ENCODE measurements around the gene TIMM22. TPM values are rescaled to one million over a fixed set of nuclear protein-coding genes. Genes with fewer than 3 reads are reported as not detected.

The TIMM22 gene
- polyA plus RNA-seq, 2 of the 4 experiments (the other 2 are of a cell fraction), result 15.8 to 21.3 TPM

- no peak for DNase-seq (ENCODE audit: low read depth in 1 of 2, low spot score in 1 of 2)
- ChIA-PET CTCF (interaction anchor here (0.6 to 2.4 kb wide), 3 partner anchors 11 to 119 kb away, joined by 3 to 9 read pairs (median 3); no protein-coding TSS in a partner anchor), POLR2A (no interaction called here)
- Histone ChIP-seq H3K27ac (no peak overlapping the region), H3K4me3 (no peak overlapping the region), H3K4me2 (no peak overlapping the region), H3K9me3 (no peaks in the 10 kb centered on the region), H3K4me1 (no peaks in the 10 kb centered on the region)
- 93% methylated on average over 11 of the region's 11 CpGs for WGBS (ENCODE audit: missing lambda C conversion rate)
- no peak for TF ChIP-seq CBX2 (IDR thresholded peaks at IDR 0.05; ENCODE audit: borderline replicate concordance, low read depth)
- no peak for TF ChIP-seq ZNF302 (CRISPR knock-in tag; IDR thresholded peaks at IDR 0.05)
- no peak for TF ChIP-seq HOXB13 (CRISPR knock-in tag; IDR thresholded peaks at IDR 0.05; ENCODE audit: low read depth)
- TF ChIP-seq BHLHE40 (IDR thresholded peaks at IDR 0.05; ENCODE audit: low read depth, low read length), result no peak
- TF ChIP-seq FOSL2 (IDR thresholded peaks at IDR 0.05), result no peak
- TF ChIP-seq FOSL2 (CRISPR knock-in tag; IDR thresholded peaks at IDR 0.05), result no peak
- TF ChIP-seq JUN (IDR thresholded peaks at IDR 0.05), result no peak
- no peak for TF ChIP-seq POLR2A (IDR thresholded peaks at IDR 0.05; ENCODE audit: low read length)
- TF ChIP-seq USF2 (IDR thresholded peaks at IDR 0.05), result no peak
- no peak for ATAC-seq
- FAIRE-seq, result no peak
These were observed 36.6 kb downstream of the TIMM22 start for GRCh38 chr17:1033503-1033902.

- 91% methylated on average over 20 of the region's 20 CpGs for WGBS (ENCODE audit: missing lambda C conversion rate)
- CTCF ChIA-PET, result interaction anchor here (2.4 kb wide), 1 partner anchor 24 kb away, joined by 9 read pairs; no protein-coding TSS in a partner anchor
These were observed 37.8 kb downstream of the TIMM22 start for GRCh38 chr17:1034652-1035210.

More at GRCh38 chr17:1034652-1035210, 37.8 kb downstream of the TIMM22 start:
- TF ChIP-seq ZFP36 (IDR thresholded peaks at IDR 0.05; ENCODE audit: borderline replicate concordance, partially characterized antibody) (no peak), CTCF (IDR thresholded peaks at IDR 0.05) (no peak), EHMT2 (IDR thresholded peaks at IDR 0.05; ENCODE audit: low read depth) (no peak), ELK1 (IDR thresholded peaks at IDR 0.05; ENCODE audit: low read depth, low read length) (no peak), CBX8 (IDR thresholded peaks at IDR 0.05) (no peak), JUN (IDR thresholded peaks at IDR 0.05) (no peak), MAX (IDR thresholded peaks at IDR 0.05) (no peak), REST (IDR thresholded peaks at IDR 0.05) (no peak)
- Histone ChIP-seq H3K27ac (no peak overlapping the region), H3K4me3 (no peak overlapping the region), H3K4me2 (no peak overlapping the region), H3K9me3 (no peaks in the 10 kb centered on the region), H3K4me1 (no peaks in the 10 kb centered on the region)
- ATAC-seq, result no peak
- POLR2A ChIA-PET, result no interaction called here
- no peak for FAIRE-seq
- DNase-seq (ENCODE audit: low read depth in 1 of 2, low spot score in 1 of 2), result no peak
